Measurements from ENCODE around the gene TMEM44. TPM values are rescaled to one million over a fixed set of nuclear protein-coding genes. Genes with fewer than 3 reads are reported as not detected.

TMEM44 gene
- total RNA-seq, 3 donors from 2014 or later, result 30.9 to 59.3 (median 34.1) TPM

DNA sequence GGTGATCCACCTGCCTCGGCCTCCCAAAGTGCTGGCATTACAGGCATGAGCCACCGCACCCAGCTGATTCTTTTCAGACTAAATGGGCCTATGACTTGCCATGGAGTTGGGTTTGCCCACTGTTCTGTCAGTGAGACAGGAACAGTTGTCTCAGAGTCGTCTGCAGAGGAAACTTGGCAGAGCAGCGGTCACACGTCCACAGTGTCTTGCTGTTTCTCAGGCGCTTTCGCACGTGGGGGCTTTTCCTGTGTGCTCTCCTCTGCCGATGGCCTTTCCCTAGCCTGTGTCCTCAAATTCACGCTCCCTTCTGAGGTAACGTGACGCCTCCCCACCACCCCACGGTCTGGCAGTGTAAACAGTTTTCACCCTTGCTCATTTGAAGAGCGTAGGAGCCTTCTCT, 11.3 kb downstream of the TMEM44 start:
- intact Hi-C loops (cut with DNase I, micrococcal nuclease), result no loop called here
- H3K4me1 ChIP-seq (ENCODE audit: low read depth), result peaks cover 8% of the 10 kb centered on the region
- H3K36me3 ChIP-seq (ENCODE audit: low read depth), result no peaks in the 10 kb centered on the region
- TF ChIP-seq, protein P1, sequence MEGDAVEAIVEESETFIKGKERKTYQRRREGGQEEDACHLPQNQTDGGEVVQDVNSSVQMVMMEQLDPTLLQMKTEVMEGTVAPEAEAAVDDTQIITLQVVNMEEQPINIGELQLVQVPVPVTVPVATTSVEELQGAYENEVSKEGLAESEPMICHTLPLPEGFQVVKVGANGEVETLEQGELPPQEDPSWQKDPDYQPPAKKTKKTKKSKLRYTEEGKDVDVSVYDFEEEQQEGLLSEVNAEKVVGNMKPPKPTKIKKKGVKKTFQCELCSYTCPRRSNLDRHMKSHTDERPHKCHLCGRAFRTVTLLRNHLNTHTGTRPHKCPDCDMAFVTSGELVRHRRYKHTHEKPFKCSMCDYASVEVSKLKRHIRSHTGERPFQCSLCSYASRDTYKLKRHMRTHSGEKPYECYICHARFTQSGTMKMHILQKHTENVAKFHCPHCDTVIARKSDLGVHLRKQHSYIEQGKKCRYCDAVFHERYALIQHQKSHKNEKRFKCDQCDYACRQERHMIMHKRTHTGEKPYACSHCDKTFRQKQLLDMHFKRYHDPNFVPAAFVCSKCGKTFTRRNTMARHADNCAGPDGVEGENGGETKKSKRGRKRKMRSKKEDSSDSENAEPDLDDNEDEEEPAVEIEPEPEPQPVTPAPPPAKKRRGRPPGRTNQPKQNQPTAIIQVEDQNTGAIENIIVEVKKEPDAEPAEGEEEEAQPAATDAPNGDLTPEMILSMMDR (IDR thresholded peaks at IDR 0.05), result no peak
- ATAC-seq (no peak), DNase-seq (no peak)
- H3K4me3 ChIP-seq, result no peak overlapping the region
- H3K9me3 ChIP-seq, result no peaks in the 10 kb centered on the region

DNA sequence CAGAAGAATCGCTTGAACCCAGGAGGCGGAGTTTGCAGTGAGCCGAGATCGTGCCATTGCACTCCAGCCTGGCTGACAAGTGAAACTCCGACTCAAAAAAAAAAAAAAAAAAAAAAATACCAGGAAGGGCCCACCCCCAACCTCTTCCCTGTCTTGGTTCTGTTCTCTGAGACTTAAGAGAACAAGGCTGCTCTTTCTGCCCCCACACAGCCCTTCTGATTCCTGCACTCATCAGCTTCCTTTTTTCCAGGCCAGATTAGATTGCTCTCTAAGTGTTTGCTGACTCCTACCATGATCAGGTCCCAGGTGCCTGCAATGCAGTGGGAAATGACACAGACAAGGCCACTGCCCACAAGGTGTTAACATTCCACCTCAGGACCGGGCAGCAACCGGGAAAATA, 13.0 kb downstream of the TMEM44 start:
- TF ChIP-seq, protein P1 (IDR thresholded peaks at IDR 0.05), result no peak
- DNase-seq (no peak), ATAC-seq (no peak)
- intact Hi-C loops (cut with DNase I, micrococcal nuclease), result no loop called here
- no peaks in the 10 kb centered on the region for H3K9me3 ChIP-seq
- H3K4me3 ChIP-seq, result no peak overlapping the region
- no peaks in the 10 kb centered on the region for H3K36me3 ChIP-seq (ENCODE audit: low read depth)
- peaks cover 8% of the 10 kb centered on the region for H3K4me1 ChIP-seq (ENCODE audit: low read depth)

DNA sequence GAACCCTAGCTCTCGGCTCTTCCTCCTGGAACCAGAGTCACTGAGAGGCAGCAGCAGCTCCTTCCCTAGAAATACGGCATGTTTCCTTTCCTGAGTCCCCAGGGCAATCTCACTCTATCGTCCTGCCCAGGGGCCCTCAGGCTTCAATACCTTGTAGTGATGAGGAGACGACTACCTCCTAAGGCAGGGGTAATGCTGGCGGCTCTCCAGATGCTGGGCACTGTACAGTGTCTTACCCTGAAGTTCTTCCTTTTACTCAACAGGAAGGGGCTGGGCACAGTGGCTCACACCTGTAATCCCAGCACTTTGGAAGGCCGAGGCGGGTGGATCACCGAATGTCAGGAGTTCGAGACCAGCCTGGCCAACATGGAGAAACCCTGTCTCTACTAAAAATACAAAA, 13.5 kb downstream of the TMEM44 start:
- Histone ChIP-seq H3K9me3 (no peaks in the 10 kb centered on the region), H3K36me3 (ENCODE audit: low read depth) (no peaks in the 10 kb centered on the region), H3K4me3 (no peak overlapping the region), H3K4me1 (ENCODE audit: low read depth) (peaks cover 8% of the 10 kb centered on the region)
- intact Hi-C loops (cut with DNase I, micrococcal nuclease), result no loop called here
- peak in 1 of 3 donors; percentile 24 for DNase-seq
- TF ChIP-seq, protein P1 (IDR thresholded peaks at IDR 0.05), result no peak
- no peak for ATAC-seq

DNA sequence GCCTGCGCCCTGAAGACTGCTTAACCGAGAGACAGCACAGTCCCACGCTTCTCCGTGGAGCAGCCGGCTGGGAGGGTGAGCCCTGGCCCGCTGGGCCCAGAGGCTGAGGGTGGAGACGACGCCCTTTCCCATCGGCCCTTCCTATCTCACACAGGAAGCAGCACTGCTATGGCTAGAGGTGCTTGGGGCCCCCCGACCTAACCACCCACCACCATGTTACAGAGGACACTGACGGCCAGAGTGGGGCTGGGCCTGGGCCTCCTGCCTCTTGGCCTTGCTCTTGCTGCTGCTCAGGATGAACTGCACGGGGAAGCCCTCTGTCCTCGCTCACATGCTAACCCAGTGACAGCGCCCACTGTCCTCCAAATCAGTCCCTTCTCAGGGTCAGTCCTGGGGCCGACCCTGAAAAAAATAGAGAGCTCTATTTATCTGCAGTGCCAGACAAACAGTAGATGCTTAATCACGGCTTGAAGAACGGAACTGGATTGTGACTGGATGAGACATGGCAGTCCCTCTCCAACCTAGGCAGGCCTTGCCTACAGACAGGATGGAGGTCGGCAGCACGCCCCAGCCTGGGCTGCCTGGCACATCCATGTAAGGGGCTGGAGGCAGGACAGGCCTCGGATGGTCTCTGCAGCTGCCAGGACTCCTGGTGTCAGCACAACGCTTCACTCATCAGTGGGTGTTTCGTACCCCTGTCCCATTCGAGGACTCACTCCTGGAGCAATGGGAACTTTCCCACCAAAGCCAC, 14.2 kb downstream of the TMEM44 start:
- intact Hi-C loops (cut with DNase I, micrococcal nuclease), result no loop called here
- ATAC-seq (no peak), DNase-seq (peak in 1 of 3 donors; percentile 37)
- Histone ChIP-seq H3K9me3 (no peaks in the 10 kb centered on the region), H3K36me3 (ENCODE audit: low read depth) (no peaks in the 10 kb centered on the region), H3K4me3 (no peak overlapping the region), H3K4me1 (ENCODE audit: low read depth) (peaks cover 8% of the 10 kb centered on the region)
- TF ChIP-seq, protein P1 (IDR thresholded peaks at IDR 0.05), result no peak

DNA sequence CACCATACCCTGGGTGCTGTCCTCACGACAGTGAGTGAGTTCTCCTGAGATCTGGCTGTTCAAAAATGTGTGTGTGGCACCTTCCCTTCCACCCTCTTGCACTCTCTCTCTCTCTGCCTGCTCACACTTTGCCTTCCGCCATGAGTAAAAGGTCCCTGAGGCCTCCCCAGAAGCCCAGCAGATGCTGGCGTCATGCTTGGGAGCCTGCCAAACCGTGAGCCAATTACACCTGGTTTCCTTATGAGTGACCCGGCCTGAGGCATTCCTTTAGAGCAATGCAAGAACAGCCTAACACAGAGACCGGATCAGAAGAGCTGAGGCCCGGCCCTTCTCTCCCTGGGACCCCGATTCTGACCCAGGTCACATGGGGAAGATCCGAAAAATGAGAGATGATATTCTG, 15.4 kb downstream of the TMEM44 start:
- Histone ChIP-seq H3K36me3 (ENCODE audit: low read depth) (no peaks in the 10 kb centered on the region), H3K4me1 (ENCODE audit: low read depth) (peaks cover 8% of the 10 kb centered on the region)
- no peak for ATAC-seq

More for the DNA sequence above, 15.4 kb downstream of the TMEM44 start:
- TF ChIP-seq, protein P1 (IDR thresholded peaks at IDR 0.05), result no peak
- Histone ChIP-seq H3K9me3 (no peaks in the 10 kb centered on the region), H3K4me3 (no peak overlapping the region)
- DNase-seq, result no peak
- intact Hi-C loops (cut with DNase I, micrococcal nuclease), result no loop called here
